Panc1 (cell line): ENCODE results near the gene PMAIP1. TPM values are rescaled to one million over a fixed set of nuclear protein-coding genes. Genes with fewer than 3 reads are reported as not detected.

Experiments used
- ATAC-seq: fragments of 200-7000 bp; cut with Tn5 transposase; 2 replicates; pipeline ENCODE4 v1.9.1; 2020; ENCODE audit warnings: mild to moderate bottlenecking, moderate library complexity
- BruUV-seq: library from RNA; stranded (reverse); fragments of 400-500 nt; replicated peaks from 2 replicates; lab custom pipeline; 2021; lab: Mats Ljungman, UMichigan
- CTCF ChIA-PET: fragments of 300-600 bp; sonication (Branson Sonifier 250); formaldehyde crosslinking; loops from one replicate; lab custom pipeline; 2022; ENCODE audit warnings: antibody characterized with exemption; lab: Charles Lee
- POLR2A ChIA-PET: fragments of 300-600 bp; sonication (Branson Sonifier 250); formaldehyde crosslinking; loops from one replicate; lab custom pipeline; 2022; ENCODE audit warnings: antibody characterized with exemption; lab: Charles Lee
- DNase-seq: peaks from one replicate; pipeline ENCODE4 v3.0.0-alpha.2; 2010; ENCODE audit warnings: low read depth, low spot score
- H3K27ac ChIP-seq: 2 replicates; pipeline ENCODE4 v1.5.1; 2011; ENCODE audit warnings: mild to moderate bottlenecking, low read length, inconsistent platforms
- H3K27me3 ChIP-seq: fragments of 200-500 bp; sonication (Bioruptor generic); 2 replicates; pipeline ENCODE4 v1.6.0; 2014; ENCODE audit warnings: low read length, inconsistent platforms; ENCODE audit not compliant: control insufficient read depth, insufficient read depth
- H3K36me3 ChIP-seq: fragments of 200-500 bp; sonication (Bioruptor generic); 2 replicates; pipeline ENCODE4 v1.5.1; 2014; ENCODE audit warnings: inconsistent platforms, mild to moderate bottlenecking, low read length, moderate library complexity; ENCODE audit not compliant: control insufficient read depth, insufficient read depth
- H3K4me1 ChIP-seq: 2 replicates; pipeline ENCODE4 v1.5.1; 2011; ENCODE audit warnings: inconsistent platforms, mild to moderate bottlenecking, low read length, moderate library complexity; ENCODE audit not compliant: control insufficient read depth, insufficient read depth
- H3K4me3 ChIP-seq, 2 experiments: 2 replicates each; pipeline ENCODE4 v1.5.1; 2011 to 2012; ENCODE audit warnings: low read depth in 2 of 2, low read length in 2 of 2, mild to moderate bottlenecking in 2 of 2, inconsistent platforms in 1 of 2, moderate library complexity in 1 of 2
- H3K9me3 ChIP-seq: fragments of 200-500 bp; sonication (Bioruptor generic); 2 replicates; pipeline ENCODE4 v1.5.1; 2014; ENCODE audit warnings: low read depth, mild to moderate bottlenecking, inconsistent platforms, low read length, moderate library complexity; ENCODE audit not compliant: control insufficient read depth, insufficient read depth
- POLR2AphosphoS5 ChIP-seq: IDR thresholded peaks from 2 replicates; pipeline ENCODE4 v1.6.1; 2012; ENCODE audit warnings: mild to moderate bottlenecking, low read depth, low read length, moderate library complexity
- SIN3A ChIP-seq: IDR thresholded peaks from 2 replicates; pipeline ENCODE4 v1.6.1; 2012; ENCODE audit warnings: low read depth, mild to moderate bottlenecking, low read length, moderate library complexity, borderline replicate concordance; ENCODE audit not compliant: insufficient read depth
- TCF7L2 ChIP-seq: IDR thresholded peaks from 2 replicates; pipeline ENCODE4 v1.6.1; 2011; ENCODE audit warnings: mild to moderate bottlenecking, low read depth, low read length, inconsistent platforms
- in situ Hi-C: cut with HindIII; loops from 2 replicates; pipeline ENCODE4 v1.10.0; 2016; ENCODE audit warnings: low sequenced_read_pairs, low pct_unique_long_range_greater_than_20kb
- intact Hi-C: fragments of 100-400 bp; cut with micrococcal nuclease; formaldehyde crosslinking; loops from one replicate; pipeline ENCODE4 v1.10.0; 2022; ENCODE audit not compliant: unreplicated experiment
- total RNA-seq: library from RNA; stranded (reverse); gene quantifications from one replicate; pipeline ENCODE4 v1.2.1, GENCODE V29; 2021; ENCODE audit not compliant: unreplicated experiment
- TF ChIP-seq, protein P1 (sequence below): fragments of 450-650 bp; IDR thresholded peaks from 2 replicates; pipeline ENCODE4 v1.5.1; 2017; ENCODE audit warnings: mild to moderate bottlenecking
- TF ChIP-seq, protein P2 (sequence below), 2 experiments: IDR thresholded peaks; 2 replicates each; pipeline ENCODE4 v1.6.1; 2011 to 2012; ENCODE audit warnings: low read depth in 2 of 2, control low read depth in 1 of 2, low read length in 1 of 2, mild to moderate bottlenecking in 1 of 2, moderate library complexity in 1 of 2; ENCODE audit not compliant: insufficient read depth in 1 of 2

PMAIP1 gene
- total RNA-seq, 1 experiment from 2014 or later = 7.7 TPM

DNA sequence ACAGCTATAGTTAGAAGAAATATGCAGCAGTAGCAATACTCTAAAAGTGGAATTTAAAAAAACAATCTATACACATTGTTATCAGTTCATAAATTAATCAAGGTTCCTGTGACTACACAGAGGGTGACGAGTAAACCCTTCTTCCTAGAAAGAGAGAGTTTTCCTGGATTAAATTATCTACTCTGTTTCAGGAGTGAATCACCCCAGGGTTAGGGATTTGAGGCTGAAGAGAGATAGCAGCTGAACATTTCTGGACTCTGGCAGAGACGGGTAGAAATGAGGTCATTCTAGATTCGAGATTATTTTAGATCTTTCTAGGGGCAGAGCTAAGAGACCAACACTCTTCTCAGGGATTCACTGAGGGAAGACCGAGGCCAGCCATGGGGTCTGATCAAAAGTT, 38.8 kb upstream of the PMAIP1 start:
- Histone ChIP-seq H3K9me3 (no peaks in the 10 kb centered on the region), H3K4me1 (no peaks in the 10 kb centered on the region), H3K27ac (no peak overlapping the region), H3K4me3 (no peak overlapping the region), H3K27me3 (no peaks in the 10 kb centered on the region), H3K36me3 (no peaks in the 10 kb centered on the region)
- ChIA-PET CTCF (no interaction called here), POLR2A (no interaction called here)
- ATAC-seq (no peak), DNase-seq (no peak)
- intact Hi-C loops (no loop called here), in situ Hi-C loops (no loop called here)
- BruUV-seq = no TSS peak
- TF ChIP-seq, protein P1, sequence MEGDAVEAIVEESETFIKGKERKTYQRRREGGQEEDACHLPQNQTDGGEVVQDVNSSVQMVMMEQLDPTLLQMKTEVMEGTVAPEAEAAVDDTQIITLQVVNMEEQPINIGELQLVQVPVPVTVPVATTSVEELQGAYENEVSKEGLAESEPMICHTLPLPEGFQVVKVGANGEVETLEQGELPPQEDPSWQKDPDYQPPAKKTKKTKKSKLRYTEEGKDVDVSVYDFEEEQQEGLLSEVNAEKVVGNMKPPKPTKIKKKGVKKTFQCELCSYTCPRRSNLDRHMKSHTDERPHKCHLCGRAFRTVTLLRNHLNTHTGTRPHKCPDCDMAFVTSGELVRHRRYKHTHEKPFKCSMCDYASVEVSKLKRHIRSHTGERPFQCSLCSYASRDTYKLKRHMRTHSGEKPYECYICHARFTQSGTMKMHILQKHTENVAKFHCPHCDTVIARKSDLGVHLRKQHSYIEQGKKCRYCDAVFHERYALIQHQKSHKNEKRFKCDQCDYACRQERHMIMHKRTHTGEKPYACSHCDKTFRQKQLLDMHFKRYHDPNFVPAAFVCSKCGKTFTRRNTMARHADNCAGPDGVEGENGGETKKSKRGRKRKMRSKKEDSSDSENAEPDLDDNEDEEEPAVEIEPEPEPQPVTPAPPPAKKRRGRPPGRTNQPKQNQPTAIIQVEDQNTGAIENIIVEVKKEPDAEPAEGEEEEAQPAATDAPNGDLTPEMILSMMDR = no peak
- no peak for TF ChIP-seq TCF7L2
- TF ChIP-seq, protein P2, sequence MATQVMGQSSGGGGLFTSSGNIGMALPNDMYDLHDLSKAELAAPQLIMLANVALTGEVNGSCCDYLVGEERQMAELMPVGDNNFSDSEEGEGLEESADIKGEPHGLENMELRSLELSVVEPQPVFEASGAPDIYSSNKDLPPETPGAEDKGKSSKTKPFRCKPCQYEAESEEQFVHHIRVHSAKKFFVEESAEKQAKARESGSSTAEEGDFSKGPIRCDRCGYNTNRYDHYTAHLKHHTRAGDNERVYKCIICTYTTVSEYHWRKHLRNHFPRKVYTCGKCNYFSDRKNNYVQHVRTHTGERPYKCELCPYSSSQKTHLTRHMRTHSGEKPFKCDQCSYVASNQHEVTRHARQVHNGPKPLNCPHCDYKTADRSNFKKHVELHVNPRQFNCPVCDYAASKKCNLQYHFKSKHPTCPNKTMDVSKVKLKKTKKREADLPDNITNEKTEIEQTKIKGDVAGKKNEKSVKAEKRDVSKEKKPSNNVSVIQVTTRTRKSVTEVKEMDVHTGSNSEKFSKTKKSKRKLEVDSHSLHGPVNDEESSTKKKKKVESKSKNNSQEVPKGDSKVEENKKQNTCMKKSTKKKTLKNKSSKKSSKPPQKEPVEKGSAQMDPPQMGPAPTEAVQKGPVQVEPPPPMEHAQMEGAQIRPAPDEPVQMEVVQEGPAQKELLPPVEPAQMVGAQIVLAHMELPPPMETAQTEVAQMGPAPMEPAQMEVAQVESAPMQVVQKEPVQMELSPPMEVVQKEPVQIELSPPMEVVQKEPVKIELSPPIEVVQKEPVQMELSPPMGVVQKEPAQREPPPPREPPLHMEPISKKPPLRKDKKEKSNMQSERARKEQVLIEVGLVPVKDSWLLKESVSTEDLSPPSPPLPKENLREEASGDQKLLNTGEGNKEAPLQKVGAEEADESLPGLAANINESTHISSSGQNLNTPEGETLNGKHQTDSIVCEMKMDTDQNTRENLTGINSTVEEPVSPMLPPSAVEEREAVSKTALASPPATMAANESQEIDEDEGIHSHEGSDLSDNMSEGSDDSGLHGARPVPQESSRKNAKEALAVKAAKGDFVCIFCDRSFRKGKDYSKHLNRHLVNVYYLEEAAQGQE (IDR thresholded peaks at IDR 0.05; ENCODE audit: insufficient read depth in 1 of 2, low read depth in 2 of 2, low read length in 1 of 2) = no peak
- no peak for TF ChIP-seq POLR2AphosphoS5
- no peak for TF ChIP-seq SIN3A

DNA sequence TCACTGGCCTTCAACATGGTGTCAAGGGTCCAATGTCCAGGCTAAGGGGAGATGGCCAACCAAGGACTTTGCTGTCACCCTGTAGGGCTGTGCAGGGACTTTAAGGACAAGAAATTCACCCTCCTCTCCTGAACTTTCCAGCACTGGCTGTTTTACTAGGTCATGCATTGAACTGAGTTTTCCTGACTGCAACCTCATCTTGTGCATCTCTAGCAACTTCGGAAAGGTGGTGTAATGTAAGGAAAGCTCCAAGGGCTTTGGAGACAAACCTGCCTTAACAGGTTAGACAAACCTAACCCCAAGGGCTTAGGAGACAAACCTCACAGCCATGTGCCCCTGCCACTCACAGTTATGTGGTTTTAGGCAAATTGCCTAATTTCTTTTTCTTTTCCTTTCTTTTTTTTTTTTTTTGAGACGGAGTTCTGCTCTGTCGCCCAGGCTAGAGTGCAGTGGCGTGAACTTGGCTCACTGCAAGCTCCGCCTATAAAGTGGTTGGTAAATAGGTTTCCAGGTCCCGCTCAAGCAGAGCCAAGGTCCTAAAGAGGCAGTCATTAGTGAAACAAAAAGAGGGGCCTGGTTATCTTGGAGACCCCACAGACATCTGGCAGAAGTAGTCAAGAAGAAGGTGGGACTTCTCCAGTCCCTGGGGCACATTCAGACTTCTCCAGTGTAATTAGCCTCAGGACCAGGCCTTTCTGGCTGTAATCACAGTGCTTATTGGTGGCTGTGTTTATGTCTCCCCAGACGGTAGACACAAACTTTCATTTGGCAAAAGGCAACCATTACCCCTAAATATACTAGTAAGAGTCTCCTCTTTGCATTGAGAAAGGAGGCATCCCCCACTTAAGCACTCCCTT, 37.6 kb upstream of the PMAIP1 start:
- TF ChIP-seq TCF7L2 = no peak
- H3K9me3 ChIP-seq = no peaks in the 10 kb centered on the region
- ChIA-PET POLR2A (no interaction called here), CTCF (no interaction called here)
- ATAC-seq (no peak), DNase-seq (no peak)
- no peak overlapping the region for H3K4me3 ChIP-seq
- BruUV-seq = no TSS peak
- intact Hi-C loops (no loop called here), in situ Hi-C loops (no loop called here)
- H3K27ac ChIP-seq = no peak overlapping the region
- no peaks in the 10 kb centered on the region for H3K27me3 ChIP-seq
- H3K4me1 ChIP-seq = no peaks in the 10 kb centered on the region
- H3K36me3 ChIP-seq = no peaks in the 10 kb centered on the region
